GM18502 (cell line): ENCODE measurements around the gene ABTB2.

Experiments used
- ATAC-seq: cut with Tn5 transposase; IDR thresholded peaks from one replicate; pipeline ENCODE4 v1.9.1; 2021; ENCODE audit warnings: mild to moderate bottlenecking; ENCODE audit not compliant: unreplicated experiment, poor library complexity

ABTB2 gene

GRCh38 chr11:34268906-34269430, 88.8 kb downstream of the ABTB2 start:
- no peak for ATAC-seq

- no peak for ATAC-seq
Measured at GRCh38 chr11:34267417-34267816, 90.4 kb downstream of the ABTB2 start.

GRCh38 chr11:34267013-34267412, 90.8 kb downstream of the ABTB2 start:
- no peak for ATAC-seq

GRCh38 chr11:34266090-34266912, 91.5 kb downstream of the ABTB2 start:
- no peak for ATAC-seq

- no peak for ATAC-seq
Measured at GRCh38 chr11:34264303-34265110, 93.3 kb downstream of the ABTB2 start.

GRCh38 chr11:34263441-34264091, 94.2 kb downstream of the ABTB2 start:
- ATAC-seq: no peak

GRCh38 chr11:34262531-34263081, 95.2 kb downstream of the ABTB2 start:
- ATAC-seq: no peak

- ATAC-seq: no peak
Measured at GRCh38 chr11:34261820-34262219, 96.0 kb downstream of the ABTB2 start.

- ATAC-seq: no peak
Measured at GRCh38 chr11:34261095-34261494, 96.7 kb downstream of the ABTB2 start.

GRCh38 chr11:34260072-34260575, 97.7 kb downstream of the ABTB2 start:
- ATAC-seq: no peak

- no peak for ATAC-seq
Measured at GRCh38 chr11:34259087-34259486, 98.7 kb downstream of the ABTB2 start.

- ATAC-seq: no peak
Measured at GRCh38 chr11:34256626-34257025, 101.2 kb downstream of the ABTB2 start.

GRCh38 chr11:34256150-34256549, 101.7 kb downstream of the ABTB2 start:
- ATAC-seq: no peak

GRCh38 chr11:34255101-34255500, 102.7 kb downstream of the ABTB2 start:
- no peak for ATAC-seq

- ATAC-seq: no peak
Measured at GRCh38 chr11:34254011-34254410, 103.8 kb downstream of the ABTB2 start.

- ATAC-seq: no peak
Measured at GRCh38 chr11:34252651-34253050, 105.2 kb downstream of the ABTB2 start.

GRCh38 chr11:34252015-34252414, 105.8 kb downstream of the ABTB2 start:
- ATAC-seq: no peak

GRCh38 chr11:34251589-34251980, 106.2 kb downstream of the ABTB2 start:
- ATAC-seq: no peak

- ATAC-seq: peak; percentile 89
Measured at GRCh38 chr11:34250732-34251588, 106.8 kb downstream of the ABTB2 start.
